WTC11 (cell line): ENCODE results near the gene MARCHF10. TPM values are rescaled to one million over a fixed set of nuclear protein-coding genes. Genes with fewer than 3 reads are reported as not detected.

ENCODE experiments used
- ATAC-seq: fragments of 200-7000 bp; cut with Tn5 transposase; 2 replicates; pipeline ENCODE4 v1.10.0; 2021; ENCODE audit warnings: mild to moderate bottlenecking, moderate library complexity
- CTCF ChIA-PET: fragments of 300-600 bp; sonication (Branson Sonifier 250); formaldehyde crosslinking; loops from one replicate; lab custom pipeline; 2021; ENCODE audit warnings: antibody characterized with exemption; lab: Charles Lee
- POLR2A ChIA-PET: fragments of 350-600 bp; sonication (Branson Sonifier 250); formaldehyde crosslinking; loops from one replicate; lab custom pipeline; 2021; ENCODE audit warnings: antibody characterized with exemption; lab: Charles Lee
- DNase-seq: peaks from one replicate; pipeline ENCODE4 v3.0.0; 2021; ENCODE audit warnings: low spot score
- H3K27ac Mint-ChIP-seq: 2 replicates; pipeline ENCODE4 v1.8.0; 2021; ENCODE audit warnings: mixed read lengths
- H3K27me3 Mint-ChIP-seq: 2 replicates; pipeline ENCODE4 v1.8.0; 2021; ENCODE audit warnings: low read depth, mild to moderate bottlenecking, moderate library complexity, mixed read lengths
- H3K36me3 Mint-ChIP-seq: 2 replicates; pipeline ENCODE4 v1.8.0; 2021; ENCODE audit warnings: mixed read lengths
- H3K4me1 Mint-ChIP-seq: 2 replicates; pipeline ENCODE4 v1.8.0; 2022; ENCODE audit warnings: mixed read lengths
- H3K4me3 Mint-ChIP-seq: 2 replicates; pipeline ENCODE4 v1.8.0; 2021; ENCODE audit warnings: mild to moderate bottlenecking, moderate library complexity, mixed read lengths
- H3K9me3 Mint-ChIP-seq: 2 replicates; pipeline ENCODE4 v1.8.0; 2021; ENCODE audit warnings: mixed read lengths
- ETV6 ChIP-seq: sonication (generic); formaldehyde crosslinking; IDR thresholded peaks from 2 replicates; pipeline ENCODE4 v1.8.1; 2022; ENCODE audit warnings: mild to moderate bottlenecking, missing genetic modification reagents
- FOXK1 ChIP-seq: sonication (generic); formaldehyde crosslinking; IDR thresholded peaks from 2 replicates; pipeline ENCODE4 v1.8.0; 2022; ENCODE audit warnings: mild to moderate bottlenecking, moderate library complexity, missing genetic modification reagents
- IRF2 ChIP-seq: sonication (generic); formaldehyde crosslinking; IDR thresholded peaks from 2 replicates; pipeline ENCODE4 v1.8.0; 2022; ENCODE audit warnings: low read depth, missing genetic modification reagents, borderline replicate concordance
- NFATC4 ChIP-seq: fragments of 250-450 bp; sonication (Bioruptor Pico); IDR thresholded peaks from 2 replicates; pipeline ENCODE4 v1.9.0; 2021; ENCODE audit warnings: mild to moderate bottlenecking
- NFYB ChIP-seq: sonication (generic); formaldehyde crosslinking; conservative IDR thresholded peaks from 2 replicates; pipeline ENCODE4 v1.8.0; 2022; ENCODE audit warnings: low read depth, missing genetic modification reagents
- OVOL2 ChIP-seq: fragments of 250-450 bp; sonication (Bioruptor Pico); IDR thresholded peaks from 2 replicates; pipeline ENCODE4 v1.9.0; 2021; ENCODE audit warnings: mild to moderate bottlenecking, borderline replicate concordance
- STAT6 ChIP-seq: sonication (generic); formaldehyde crosslinking; conservative IDR thresholded peaks from 2 replicates; pipeline ENCODE4 v1.8.1; 2023; ENCODE audit warnings: mild to moderate bottlenecking, low read depth, missing genetic modification reagents, moderate library complexity
- ZNF121 ChIP-seq: sonication (generic); formaldehyde crosslinking; IDR thresholded peaks from 2 replicates; pipeline ENCODE4 v1.8.0; 2023; ENCODE audit warnings: missing genetic modification reagents
- ZNF219 ChIP-seq: sonication (generic); formaldehyde crosslinking; IDR thresholded peaks from 2 replicates; pipeline ENCODE4 v1.8.0; 2023; ENCODE audit warnings: missing genetic modification reagents, mild to moderate bottlenecking, borderline replicate concordance
- ZNF232 ChIP-seq: sonication (generic); formaldehyde crosslinking; IDR thresholded peaks from 2 replicates; pipeline ENCODE4 v1.8.0; 2022; ENCODE audit warnings: mild to moderate bottlenecking, missing genetic modification reagents
- ZNF416 ChIP-seq: fragments of 250-450 bp; sonication (Bioruptor Pico); IDR thresholded peaks from 2 replicates; pipeline ENCODE4 v1.9.0; 2021; ENCODE audit warnings: mild to moderate bottlenecking, inconsistent platforms
- total RNA-seq: library from RNA; stranded (reverse); gene quantifications from 3 replicates; pipeline ENCODE4 v1.2.3, GENCODE V29; 2021
- TF ChIP-seq, protein P1 (sequence below): sonication (generic); formaldehyde crosslinking; IDR thresholded peaks from 2 replicates; pipeline ENCODE4 v1.8.0; 2022; ENCODE audit warnings: mild to moderate bottlenecking, missing genetic modification reagents
- TF ChIP-seq, protein P2 (sequence below): sonication (generic); formaldehyde crosslinking; IDR thresholded peaks from 2 replicates; pipeline ENCODE4 v1.8.1; 2023; ENCODE audit warnings: mild to moderate bottlenecking, missing genetic modification reagents, moderate library complexity
- TF ChIP-seq, protein P3 (sequence below): fragments of 250-450 bp; sonication (Bioruptor Pico); conservative IDR thresholded peaks from 2 replicates; pipeline ENCODE4 v1.9.0; 2021; ENCODE audit warnings: mild to moderate bottlenecking

Gene MARCHF10
- total RNA-seq, 1 experiment from 2014 or later: 1.0 TPM

DNA sequence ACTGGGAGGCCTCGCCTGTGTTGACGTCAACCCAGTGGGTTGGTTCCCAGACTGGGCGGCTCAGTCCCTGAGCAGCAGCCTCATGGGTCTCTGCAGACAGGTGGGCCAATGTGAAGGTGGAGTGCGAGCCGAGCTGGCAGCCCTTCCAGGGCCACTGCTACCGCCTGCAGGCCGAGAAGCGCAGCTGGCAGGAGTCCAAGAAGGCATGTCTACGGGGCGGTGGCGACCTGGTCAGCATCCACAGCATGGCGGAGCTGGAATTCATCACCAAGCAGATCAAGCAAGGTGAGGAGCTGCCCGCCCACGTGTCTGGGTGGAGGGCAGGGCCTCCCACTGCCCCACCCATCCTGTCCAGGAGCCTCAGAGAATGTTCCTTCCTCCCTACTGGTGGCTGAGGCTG is 136.6 kb downstream of the MARCHF10 start:
- no peak for DNase-seq

GRCh38 chr17:62670202-62670821 is 137.8 kb downstream of the MARCHF10 start:
- H3K4me1 Mint-ChIP-seq: peaks cover 5% of the 10 kb centered on the region; the same call in 1 of the 2 replicates
- ATAC-seq (peak; percentile 86), DNase-seq (peak; percentile 74)
- H3K27me3 Mint-ChIP-seq: no peaks in the 10 kb centered on the region
- no peak overlapping the region for H3K4me3 Mint-ChIP-seq
- H3K9me3 Mint-ChIP-seq: no peaks in the 10 kb centered on the region
- TF ChIP-seq, protein P1, sequence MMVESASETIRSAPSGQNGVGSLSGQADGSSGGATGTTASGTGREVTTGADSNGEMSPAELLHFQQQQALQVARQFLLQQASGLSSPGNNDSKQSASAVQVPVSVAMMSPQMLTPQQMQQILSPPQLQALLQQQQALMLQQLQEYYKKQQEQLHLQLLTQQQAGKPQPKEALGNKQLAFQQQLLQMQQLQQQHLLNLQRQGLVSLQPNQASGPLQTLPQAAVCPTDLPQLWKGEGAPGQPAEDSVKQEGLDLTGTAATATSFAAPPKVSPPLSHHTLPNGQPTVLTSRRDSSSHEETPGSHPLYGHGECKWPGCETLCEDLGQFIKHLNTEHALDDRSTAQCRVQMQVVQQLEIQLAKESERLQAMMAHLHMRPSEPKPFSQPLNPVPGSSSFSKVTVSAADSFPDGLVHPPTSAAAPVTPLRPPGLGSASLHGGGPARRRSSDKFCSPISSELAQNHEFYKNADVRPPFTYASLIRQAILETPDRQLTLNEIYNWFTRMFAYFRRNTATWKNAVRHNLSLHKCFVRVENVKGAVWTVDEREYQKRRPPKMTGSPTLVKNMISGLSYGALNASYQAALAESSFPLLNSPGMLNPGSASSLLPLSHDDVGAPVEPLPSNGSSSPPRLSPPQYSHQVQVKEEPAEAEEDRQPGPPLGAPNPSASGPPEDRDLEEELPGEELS (CRISPR knock-in tag): no peak
- TF ChIP-seq NFYB (CRISPR knock-in tag): peak; percentile 72
- H3K27ac Mint-ChIP-seq: no peak overlapping the region
- no peaks in the 10 kb centered on the region for H3K36me3 Mint-ChIP-seq
- ChIA-PET POLR2A (interaction anchor here (0.5 to 0.6 kb wide), 4 partner anchors 11 to 506 kb away, joined by 3 to 6 read pairs (median 3); no protein-coding TSS in a partner anchor), CTCF (interaction anchor here (0.5 to 1.3 kb wide), 10 partner anchors 18 to 737 kb away, joined by 3 to 9 read pairs (median 3); no protein-coding TSS in a partner anchor)

More for the DNA sequence above, 136.6 kb downstream of the MARCHF10 start:
- no peak for ATAC-seq
- Mint-ChIP-seq H3K27me3 (no peaks in the 10 kb centered on the region), H3K27ac (0 out of 2 replicates have a peak overlapping the region, but pooled peaks have one; percentile 45), H3K4me1 (peaks cover 5% of the 10 kb centered on the region; the same call in 1 of the 2 replicates), H3K36me3 (no peaks in the 10 kb centered on the region), H3K9me3 (no peaks in the 10 kb centered on the region), H3K4me3 (no peak overlapping the region)
- POLR2A ChIA-PET: no interaction called here
- TF ChIP-seq ZNF219 (CRISPR knock-in tag): no peak
- TF ChIP-seq, protein P2, sequence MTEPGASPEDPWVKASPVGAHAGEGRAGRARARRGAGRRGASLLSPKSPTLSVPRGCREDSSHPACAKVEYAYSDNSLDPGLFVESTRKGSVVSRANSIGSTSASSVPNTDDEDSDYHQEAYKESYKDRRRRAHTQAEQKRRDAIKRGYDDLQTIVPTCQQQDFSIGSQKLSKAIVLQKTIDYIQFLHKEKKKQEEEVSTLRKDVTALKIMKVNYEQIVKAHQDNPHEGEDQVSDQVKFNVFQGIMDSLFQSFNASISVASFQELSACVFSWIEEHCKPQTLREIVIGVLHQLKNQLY (CRISPR knock-in tag): no peak
- TF ChIP-seq ZNF232 (CRISPR knock-in tag): no peak
- TF ChIP-seq OVOL2: no peak
- TF ChIP-seq, protein P3, sequence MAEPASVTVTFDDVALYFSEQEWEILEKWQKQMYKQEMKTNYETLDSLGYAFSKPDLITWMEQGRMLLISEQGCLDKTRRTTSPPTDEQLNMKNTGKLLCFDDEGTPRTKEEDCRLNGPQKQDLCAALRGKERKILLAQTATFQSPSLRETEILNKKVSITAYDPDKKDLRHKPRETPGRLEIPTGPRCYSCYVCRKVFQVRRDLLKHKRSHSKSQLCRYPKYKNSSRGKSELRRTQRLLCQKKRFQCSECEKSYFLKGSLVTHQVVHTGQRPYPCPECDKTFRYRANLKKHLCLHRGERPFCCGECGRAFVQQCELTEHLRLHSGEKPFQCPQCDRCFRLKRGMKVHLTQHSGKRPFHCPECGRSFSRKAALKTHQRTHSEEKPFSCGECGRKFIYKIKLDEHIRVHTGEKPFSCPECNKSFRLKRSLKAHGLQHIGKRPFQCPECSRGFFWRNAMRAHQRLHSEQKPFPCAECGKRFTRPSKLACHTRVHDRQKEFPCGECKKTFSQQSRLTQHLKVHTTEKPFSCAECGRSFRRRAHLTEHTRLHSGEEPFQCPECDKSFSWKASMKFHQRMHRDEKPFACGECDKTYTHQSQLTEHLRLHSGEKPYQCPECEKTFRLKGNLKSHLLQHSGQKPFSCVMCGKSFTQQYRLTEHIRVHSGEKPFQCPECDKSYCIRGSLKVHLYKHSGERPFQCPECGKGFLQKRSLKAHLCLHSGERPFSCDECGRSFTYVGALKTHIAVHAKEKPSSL: no peak
- TF ChIP-seq ETV6 (CRISPR knock-in tag): no peak
- TF ChIP-seq NFATC4 (CRISPR knock-in tag): no peak
- TF ChIP-seq FOXK1: no peak
- TF ChIP-seq ZNF416 (CRISPR knock-in tag): no peak
- TF ChIP-seq IRF2 (CRISPR knock-in tag): no peak
- CTCF ChIA-PET: interaction anchor here (0.6 to 2.7 kb wide), 11 partner anchors 10 to 297 kb away, joined by 3 to 15 read pairs (median 3); no protein-coding TSS in a partner anchor

- no peaks in the 10 kb centered on the region for H3K36me3 Mint-ChIP-seq
- H3K27me3 Mint-ChIP-seq: no peaks in the 10 kb centered on the region
- peak; percentile 3 for DNase-seq
- H3K9me3 Mint-ChIP-seq: no peaks in the 10 kb centered on the region
- no peak overlapping the region for H3K4me3 Mint-ChIP-seq
- peaks cover 9% of the 10 kb centered on the region for H3K4me1 Mint-ChIP-seq
- no peak overlapping the region for H3K27ac Mint-ChIP-seq
- ChIA-PET POLR2A (no interaction called here), CTCF (no interaction called here)
- TF ChIP-seq STAT6 (CRISPR knock-in tag): no peak
- 0 out of 2 replicates have a peak, but pooled peaks have one; percentile 8 for TF ChIP-seq ZNF121 (CRISPR knock-in tag)
- ATAC-seq: no peak
Measured at GRCh38 chr17:62668091-62668804, 139.9 kb downstream of the MARCHF10 start.
